Transverse colon (tissue), 4 donors: ENCODE data around the gene PTGER4. TPM values are rescaled to one million over a fixed set of nuclear protein-coding genes. Genes with fewer than 3 reads are reported as not detected.

Source experiments
- DNase-seq: peaks from one replicate; pipeline ENCODE4 v3.0.0-alpha.2; 2019
- H3K27ac ChIP-seq, 4 donors: fragments of 200-600 bp; sonication (generic); 2 replicates each; pipeline ENCODE4 v1.5.1; 2016 to 2018; ENCODE audit warnings: inconsistent platforms in 4 of 4
- H3K27me3 ChIP-seq: fragments of 200-600 bp; sonication (generic); 2 replicates; pipeline ENCODE4 v1.5.1; 2017; ENCODE audit warnings: inconsistent platforms
- H3K36me3 ChIP-seq, 4 donors: fragments of 200-600 bp; sonication (generic); 2 replicates each; pipeline ENCODE4 v1.5.1; 2017 to 2019; ENCODE audit warnings: inconsistent platforms in 4 of 4
- H3K4me1 ChIP-seq, 4 donors: fragments of 200-600 bp; sonication (generic); 2 replicates each; pipeline ENCODE4 v1.5.1; 2017 to 2020; ENCODE audit warnings: inconsistent platforms in 4 of 4
- H3K4me3 ChIP-seq, 4 donors: fragments of 200-600 bp; sonication (generic); 1 replicate in 1 of 4; 2 replicates in 3 of 4; pipeline versions ENCODE4 v1.5.1 to v1.6.1; 2017 to 2019; ENCODE audit warnings: inconsistent platforms in 4 of 4
- H3K9me3 ChIP-seq, 2 donors: fragments of 200-600 bp; sonication (generic); 2 replicates each; pipeline ENCODE4 v1.5.1; 2017 to 2019; ENCODE audit warnings: inconsistent platforms in 2 of 2
- CTCF ChIP-seq, 5 experiments: fragments of 200-600 bp in 3 of 5; fragments of 450-650 bp in 2 of 5; sonication (generic) in 3 of 5; IDR thresholded peaks; 1 replicate in 2 of 5; 2 replicates in 3 of 5; pipeline ENCODE4 v1.5.1; 2016 to 2017; ENCODE audit warnings: antibody characterized with exemption in 5 of 5, inconsistent platforms in 3 of 5, mild to moderate bottlenecking in 2 of 5, moderate library complexity in 1 of 5
- EP300 ChIP-seq: sonication (generic); formaldehyde crosslinking; IDR thresholded peaks from one replicate; pipeline ENCODE4 v1.6.1; 2017; ENCODE audit warnings: antibody characterized with exemption, low read depth
- POLR2A ChIP-seq: fragments of 450-650 bp; IDR thresholded peaks from one replicate; pipeline ENCODE4 v1.6.1; 2016; ENCODE audit warnings: antibody characterized with exemption, mild to moderate bottlenecking, moderate library complexity
- POLR2AphosphoS5 ChIP-seq, 3 donors: sonication (generic); formaldehyde crosslinking; IDR thresholded peaks; one replicate each; pipeline ENCODE4 v1.6.1; 2016; ENCODE audit warnings: antibody characterized with exemption in 3 of 3
- WGBS, 2 donors: methylation state at CpG; one replicate each; pipeline ENCODE4 v1.1.5; 2018; ENCODE audit warnings: low coverage in 1 of 2; 5-methylcytosine and 5-hydroxymethylcytosine counted together
- in situ Hi-C, 4 donors: fragments of 200-750 bp; cut with MboI; loops; one replicate each; pipeline versions ENCODE4 v1.15.0 to v1.15.1; 2017; ENCODE audit warnings: low sequenced_read_pairs in 3 of 4, low pct_ligation_motif_present in 1 of 4, low pct_unique_long_range_greater_than_20kb in 1 of 4
- intact Hi-C: fragments of 100-400 bp; cut with DNase I; formaldehyde crosslinking; loops from one replicate; pipeline ENCODE4 v1.15.1; 2023; ENCODE audit warnings: low total_unique reads
- total RNA-seq, 4 donors: library from RNA; depleted of rRNA; stranded (reverse); fragments of >200 nt; gene quantifications; one replicate each; pipeline ENCODE4 v1.1.0, GENCODE V29; 2016

Gene PTGER4
- total RNA-seq, 4 donors from 2014 or later: 39.6 to 127 (median 105) TPM

- WGBS, 2 donors: 29 to 58% methylated on average over 2 to 3 of the region's 3 CpGs
- peak; percentile 34 for TF ChIP-seq POLR2A
- peak in 2 of 3 donors; percentile 64 to 67 for TF ChIP-seq POLR2AphosphoS5 (IDR thresholded peaks at IDR 0.05)
- TF ChIP-seq CTCF (IDR thresholded peaks at IDR 0.05): peak in 2 of 5 experiments; percentile 33 to 49
- TF ChIP-seq EP300: no peak
- H3K4me3 ChIP-seq: no peak overlapping the region
- H3K9me3 ChIP-seq: no peaks in the 10 kb centered on the region
- intact Hi-C loops: loop anchor here (10.0 kb wide), 1 partner anchor 1019 kb away; no protein-coding TSS in a partner anchor
- peaks cover 22 to 52% (median 31%) of the 10 kb centered on the region in 4 donors for H3K4me1 ChIP-seq
- no peak for DNase-seq
- in situ Hi-C loops: loop anchor here (25.0 kb wide), 3 partner anchors 797 to 1147 kb away; no protein-coding TSS in a partner anchor
- H3K27me3 ChIP-seq: no peaks in the 10 kb centered on the region
- peak overlapping the region; percentile 47 to 76 (median 62) for H3K27ac ChIP-seq
- H3K36me3 ChIP-seq: no peaks in the 10 kb centered on the region
These were observed 54.3 kb downstream of the PTGER4 start for GRCh38 chr5:40733879-40734563.

GRCh38 chr5:40734986-40735385 is 55.3 kb downstream of the PTGER4 start:
- H3K36me3 ChIP-seq: peaks cover 0 to under 1% (median 0%) of the 10 kb centered on the region in 4 donors
- peaks cover 22 to 52% (median 31%) of the 10 kb centered on the region in 4 donors for H3K4me1 ChIP-seq
- H3K27ac ChIP-seq: peak overlapping the region; percentile 47 to 76 (median 62)
- H3K4me3 ChIP-seq: no peak overlapping the region
- H3K27me3 ChIP-seq: no peaks in the 10 kb centered on the region
- no peaks in the 10 kb centered on the region for H3K9me3 ChIP-seq
- 41 to 51% methylated on average over 2 of the region's 2 CpGs for WGBS, 2 donors
- in situ Hi-C loops: loop anchor here (25.0 kb wide), 3 partner anchors 798 to 1148 kb away; no protein-coding TSS in a partner anchor
- DNase-seq: no peak
- intact Hi-C loops: loop anchor here (10.0 kb wide), 1 partner anchor 1020 kb away; no protein-coding TSS in a partner anchor
- no peak for TF ChIP-seq POLR2AphosphoS5 (IDR thresholded peaks at IDR 0.05)
- no peak for TF ChIP-seq EP300
- no peak for TF ChIP-seq POLR2A
- TF ChIP-seq CTCF (IDR thresholded peaks at IDR 0.05): no peak

- no peaks in the 10 kb centered on the region for H3K27me3 ChIP-seq
- peaks cover 22 to 52% (median 31%) of the 10 kb centered on the region in 4 donors for H3K4me1 ChIP-seq
- intact Hi-C loops: loop anchor here (10.0 kb wide), 1 partner anchor 1021 kb away; no protein-coding TSS in a partner anchor
- no peak for DNase-seq
- no peaks in the 10 kb centered on the region for H3K9me3 ChIP-seq
- in situ Hi-C loops: loop anchor here (25.0 kb wide), 3 partner anchors 798 to 1148 kb away; no protein-coding TSS in a partner anchor
- H3K4me3 ChIP-seq: no peak overlapping the region
- TF ChIP-seq POLR2A (no peak), POLR2AphosphoS5 (IDR thresholded peaks at IDR 0.05) (no peak), CTCF (IDR thresholded peaks at IDR 0.05) (no peak), EP300 (no peak)
- peak overlapping the region; percentile 47 to 76 (median 62) for H3K27ac ChIP-seq
- peaks cover 0 to 6% (median under 1%) of the 10 kb centered on the region in 4 donors for H3K36me3 ChIP-seq
These were observed 55.9 kb downstream of the PTGER4 start for GRCh38 chr5:40735609-40736008.

- in situ Hi-C loops: loop anchor here (25.0 kb wide), 3 partner anchors 799 to 1149 kb away; no protein-coding TSS in a partner anchor
These were observed 56.6 kb downstream of the PTGER4 start for GRCh38 chr5:40736103-40736875.

More at GRCh38 chr5:40736103-40736875, 56.6 kb downstream of the PTGER4 start:
- Histone ChIP-seq H3K4me3 (no peak overlapping the region), H3K4me1 (peaks cover 22 to 48% (median 31%) of the 10 kb centered on the region in 4 donors), H3K9me3 (no peaks in the 10 kb centered on the region), H3K36me3 (peaks cover 0 to 13% (median 4%) of the 10 kb centered on the region in 4 donors), H3K27me3 (no peaks in the 10 kb centered on the region), H3K27ac (peak overlapping the region in 2 of 4 donors; percentile 61 to 76)
- no peak for DNase-seq
- TF ChIP-seq CTCF (IDR thresholded peaks at IDR 0.05): peak; percentile 70 to 83 (median 73)
- TF ChIP-seq POLR2AphosphoS5 (IDR thresholded peaks at IDR 0.05): no peak
- 3 to 33% methylated on average over 1 of the region's 1 CpG for WGBS, 2 donors
- intact Hi-C loops: loop anchor here (10.0 kb wide), 1 partner anchor 1021 kb away; no protein-coding TSS in a partner anchor
